Skin epidermis (tissue), 12 donors: ENCODE data around the gene THSD7A.
A peak's percentile ranks its signal among the peaks of the same experiment; 100 is the strongest.

Experiments used
- H3K27ac ChIP-seq, 21 experiments: fragments of 200-600 bp; sonication (generic) in 11 of 21; one replicate each; pipeline ENCODE4 v1.5.0; 2020; ENCODE audit warnings: mild to moderate bottlenecking in 3 of 21, inconsistent platforms in 2 of 21, moderate library complexity in 2 of 21
- H3K4me3 ChIP-seq, 7 experiments: fragments of 200-600 bp; sonication (generic) in 2 of 7; one replicate each; pipeline ENCODE4 v1.5.0; 2020; ENCODE audit warnings: inconsistent platforms in 2 of 7, mild to moderate bottlenecking in 2 of 7, moderate library complexity in 1 of 7

Gene THSD7A

DNA sequence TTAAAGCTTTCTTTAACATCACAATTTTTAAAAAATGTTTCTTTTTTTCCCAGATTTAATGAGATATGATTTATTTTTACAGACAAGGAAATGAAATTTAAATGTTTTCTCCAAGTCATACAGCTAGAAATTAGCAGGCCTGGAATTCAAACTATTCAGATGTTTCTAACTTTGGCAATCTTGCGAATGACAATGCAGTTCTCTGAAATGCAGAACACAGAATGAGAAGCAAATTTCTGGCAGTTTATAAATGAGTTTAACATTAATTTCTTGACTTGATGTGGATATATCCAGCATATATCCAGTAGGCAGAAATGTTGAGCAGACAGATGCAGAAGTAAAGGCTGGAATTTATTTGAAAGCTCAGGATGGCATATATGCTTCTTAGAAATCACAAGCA is 227.5 kb downstream of the THSD7A start:
- no peak overlapping the region for H3K27ac ChIP-seq
- H3K4me3 ChIP-seq, result no peak overlapping the region

GRCh38 chr7:11601761-11602160 is 230.2 kb downstream of the THSD7A start:
- Histone ChIP-seq H3K27ac (no peak overlapping the region), H3K4me3 (no peak overlapping the region)

DNA sequence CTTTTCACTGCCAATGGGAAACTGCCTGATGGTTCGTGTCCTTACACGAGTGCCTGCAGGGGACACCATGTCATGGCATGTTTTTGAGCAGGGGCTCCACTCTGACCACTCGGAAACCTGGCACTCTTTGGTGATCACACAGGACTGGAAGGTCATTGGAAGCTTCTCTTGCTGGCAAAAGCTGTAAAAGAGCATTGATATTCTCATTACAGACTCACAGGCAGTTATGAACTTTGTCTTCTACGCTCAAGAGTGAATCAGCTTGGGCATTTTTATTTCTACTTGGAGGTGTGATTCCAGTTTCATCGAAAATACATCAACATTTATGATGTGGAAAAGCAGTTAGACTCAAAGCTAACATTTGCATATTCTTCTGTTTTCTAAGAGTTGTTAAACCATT is 238.7 kb downstream of the THSD7A start:
- no peak overlapping the region for H3K4me3 ChIP-seq
- no peak overlapping the region for H3K27ac ChIP-seq

- Histone ChIP-seq H3K4me3 (no peak overlapping the region), H3K27ac (no peak overlapping the region)
Measured at GRCh38 chr7:11592699-11593098, 239.3 kb downstream of the THSD7A start.

- Histone ChIP-seq H3K27ac (no peak overlapping the region), H3K4me3 (no peak overlapping the region)
Measured at GRCh38 chr7:11591943-11592342, 240.1 kb downstream of the THSD7A start.

- H3K4me3 ChIP-seq, result no peak overlapping the region
- H3K27ac ChIP-seq, result no peak overlapping the region
Measured at GRCh38 chr7:11591055-11591633, 240.9 kb downstream of the THSD7A start.

DNA sequence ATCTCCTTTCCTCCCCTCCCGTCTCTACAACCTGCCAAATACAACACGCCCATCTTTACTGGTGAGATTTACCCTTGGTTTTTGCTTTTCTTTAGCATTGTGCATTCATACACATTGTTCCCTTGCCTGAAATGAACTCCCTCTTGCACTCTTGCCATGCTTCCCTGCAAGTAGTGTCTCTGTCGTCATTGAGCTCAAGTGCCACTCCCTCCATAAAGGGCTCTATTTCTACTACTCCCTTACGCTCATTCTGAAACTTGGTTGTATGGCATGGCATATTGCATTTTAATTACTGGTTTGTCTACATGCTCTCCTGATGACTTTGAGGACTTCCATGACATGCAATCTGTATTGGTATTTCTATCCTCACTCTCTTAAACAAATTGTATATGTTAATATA is 242.7 kb downstream of the THSD7A start:
- Histone ChIP-seq H3K4me3 (no peak overlapping the region), H3K27ac (no peak overlapping the region)

DNA sequence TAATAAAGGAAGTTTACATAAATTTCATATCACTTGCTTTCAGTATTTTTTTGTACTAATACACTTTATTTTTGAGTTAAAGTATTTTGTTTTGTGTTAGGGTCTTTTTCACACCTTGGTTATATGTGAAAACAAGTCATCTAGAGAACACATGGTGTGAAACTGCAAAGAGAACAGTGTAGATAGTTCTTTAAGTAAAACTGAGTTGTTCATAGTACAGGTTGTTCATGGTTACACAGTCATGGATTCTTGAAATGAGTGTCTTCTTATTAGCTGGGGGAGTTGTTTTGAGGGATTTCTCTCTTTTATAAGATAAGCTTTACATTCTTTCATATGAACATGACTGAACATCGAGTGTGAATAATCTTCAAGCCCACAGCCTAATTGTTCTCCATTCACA is 244.2 kb downstream of the THSD7A start:
- Histone ChIP-seq H3K27ac (no peak overlapping the region), H3K4me3 (no peak overlapping the region)

GRCh38 chr7:11587048-11587447 is 244.9 kb downstream of the THSD7A start:
- no peak overlapping the region for H3K27ac ChIP-seq
- no peak overlapping the region for H3K4me3 ChIP-seq

DNA sequence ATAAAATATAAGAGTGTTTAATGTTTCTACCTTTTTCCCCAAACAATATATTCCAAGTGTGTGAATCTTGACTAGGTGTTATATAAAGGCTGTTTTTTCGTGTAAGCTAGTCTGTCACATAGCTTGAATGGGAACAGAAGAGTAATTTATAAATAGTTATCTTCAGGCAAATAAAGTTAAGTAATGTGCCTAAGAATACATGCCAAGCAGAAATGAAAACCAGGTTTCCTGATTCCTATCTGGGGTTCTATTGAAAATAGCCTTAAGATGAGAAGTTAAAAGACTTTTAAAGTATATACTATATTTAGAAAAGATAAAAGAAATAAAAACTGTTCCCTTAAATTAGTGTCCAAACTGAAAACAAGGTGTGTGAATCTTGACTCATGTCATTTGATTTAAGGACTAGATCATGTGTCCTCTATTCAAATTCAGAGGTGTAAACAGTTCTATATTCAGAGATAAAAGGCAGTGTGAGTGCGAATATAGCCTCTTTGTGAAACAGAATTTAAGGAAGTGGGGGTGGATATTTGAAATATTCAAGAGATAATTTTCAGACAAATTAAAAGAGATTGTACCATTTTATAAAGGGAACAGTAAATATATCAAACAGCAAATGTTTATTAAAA is 247.5 kb downstream of the THSD7A start:
- Histone ChIP-seq H3K4me3 (no peak overlapping the region), H3K27ac (no peak overlapping the region)

DNA sequence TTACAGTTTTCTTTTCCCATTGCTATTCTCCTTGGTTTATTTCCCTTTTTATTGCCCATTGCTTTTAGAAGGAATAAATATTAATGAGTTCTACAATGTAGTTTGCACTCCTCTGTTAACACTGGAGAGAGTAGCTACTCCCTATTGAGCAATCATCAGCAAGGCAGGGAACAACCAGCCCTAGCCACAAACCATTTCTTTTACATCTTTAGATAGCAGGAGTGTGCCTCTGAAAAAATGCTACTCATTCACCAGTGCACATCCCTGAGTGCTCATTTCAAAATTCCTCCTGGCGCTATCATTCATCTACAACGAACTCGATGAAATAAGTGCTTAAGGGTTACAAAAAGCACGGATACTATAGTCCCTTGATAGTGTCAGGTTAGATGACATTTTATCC is 252.9 kb downstream of the THSD7A start:
- H3K27ac ChIP-seq, result no peak overlapping the region
- no peak overlapping the region for H3K4me3 ChIP-seq

DNA sequence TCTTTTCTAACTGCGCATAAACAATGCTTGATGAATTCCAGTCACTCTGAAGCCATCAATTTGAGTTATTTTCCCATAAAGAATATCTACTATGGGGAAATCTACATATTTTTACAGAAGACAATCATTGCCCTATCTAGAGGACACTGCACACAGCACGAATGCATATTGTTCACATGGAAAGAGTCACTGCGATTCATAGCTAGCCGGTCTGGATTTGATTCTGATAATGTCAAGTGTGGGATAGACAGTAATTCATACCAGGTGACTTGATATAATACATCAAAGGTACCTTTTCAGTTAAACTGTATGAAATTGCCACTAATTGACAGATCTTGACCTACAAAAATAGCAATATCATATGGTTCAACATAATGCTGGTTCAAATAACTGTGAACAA is 255.7 kb downstream of the THSD7A start:
- no peak overlapping the region for H3K4me3 ChIP-seq
- H3K27ac ChIP-seq, result no peak overlapping the region

- H3K27ac ChIP-seq, result no peak overlapping the region
- no peak overlapping the region for H3K4me3 ChIP-seq
Measured at GRCh38 chr7:11573128-11573750, 258.8 kb downstream of the THSD7A start.

DNA sequence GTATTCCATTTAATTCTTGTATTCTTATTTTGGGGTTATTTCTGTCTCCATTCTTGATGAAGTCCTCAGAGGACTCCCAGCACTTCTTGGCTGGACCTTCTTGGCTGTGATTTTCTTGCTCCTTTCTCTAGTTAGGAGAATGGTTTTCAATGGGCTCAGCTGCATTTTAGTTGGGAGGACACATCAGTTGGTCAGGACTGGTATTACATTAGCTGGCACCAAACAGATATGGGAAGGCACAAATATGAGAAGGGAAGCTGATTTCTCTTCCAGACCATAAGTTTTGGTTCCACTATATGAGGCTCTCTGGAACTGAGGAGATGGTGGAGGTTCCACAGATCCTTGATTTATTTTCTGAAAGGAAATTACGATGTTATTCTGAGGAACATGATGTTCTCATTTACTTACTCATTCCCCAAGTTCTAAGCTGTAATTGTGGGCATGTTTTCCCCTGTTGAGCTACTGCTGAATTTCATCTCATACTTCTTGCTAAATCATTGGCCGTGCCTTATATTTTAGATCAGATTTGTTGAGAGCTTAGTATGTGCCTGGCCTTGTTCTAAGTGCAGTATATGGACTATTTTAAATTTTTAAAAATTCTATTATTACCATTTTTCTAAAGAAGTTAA is 261.0 kb downstream of the THSD7A start:
- Histone ChIP-seq H3K27ac (no peak overlapping the region), H3K4me3 (no peak overlapping the region)

GRCh38 chr7:11570205-11570604 is 261.8 kb downstream of the THSD7A start:
- Histone ChIP-seq H3K27ac (no peak overlapping the region), H3K4me3 (no peak overlapping the region)

GRCh38 chr7:11567571-11567970 is 264.4 kb downstream of the THSD7A start:
- H3K27ac ChIP-seq, result no peak overlapping the region
- H3K4me3 ChIP-seq, result no peak overlapping the region

DNA sequence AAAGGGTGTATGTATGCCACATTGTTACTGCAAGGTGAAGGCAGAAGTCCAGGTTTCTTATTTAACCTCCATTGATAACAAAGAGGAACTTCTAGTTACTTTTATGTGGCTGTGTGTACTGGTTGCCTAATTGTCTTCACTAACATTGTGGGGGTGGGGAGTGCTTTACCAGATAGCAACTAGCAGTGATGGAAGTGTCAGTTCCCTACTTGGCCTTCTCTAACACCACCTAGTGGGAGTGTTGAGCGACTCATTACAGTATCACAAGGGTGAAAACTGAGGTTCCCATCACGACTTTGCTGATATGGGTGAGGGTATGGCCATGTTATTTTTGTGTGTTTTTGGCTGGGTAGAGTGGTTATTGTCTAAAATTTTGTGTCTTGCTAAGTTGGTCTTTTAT is 274.4 kb downstream of the THSD7A start:
- Histone ChIP-seq H3K4me3 (no peak overlapping the region), H3K27ac (no peak overlapping the region)

DNA sequence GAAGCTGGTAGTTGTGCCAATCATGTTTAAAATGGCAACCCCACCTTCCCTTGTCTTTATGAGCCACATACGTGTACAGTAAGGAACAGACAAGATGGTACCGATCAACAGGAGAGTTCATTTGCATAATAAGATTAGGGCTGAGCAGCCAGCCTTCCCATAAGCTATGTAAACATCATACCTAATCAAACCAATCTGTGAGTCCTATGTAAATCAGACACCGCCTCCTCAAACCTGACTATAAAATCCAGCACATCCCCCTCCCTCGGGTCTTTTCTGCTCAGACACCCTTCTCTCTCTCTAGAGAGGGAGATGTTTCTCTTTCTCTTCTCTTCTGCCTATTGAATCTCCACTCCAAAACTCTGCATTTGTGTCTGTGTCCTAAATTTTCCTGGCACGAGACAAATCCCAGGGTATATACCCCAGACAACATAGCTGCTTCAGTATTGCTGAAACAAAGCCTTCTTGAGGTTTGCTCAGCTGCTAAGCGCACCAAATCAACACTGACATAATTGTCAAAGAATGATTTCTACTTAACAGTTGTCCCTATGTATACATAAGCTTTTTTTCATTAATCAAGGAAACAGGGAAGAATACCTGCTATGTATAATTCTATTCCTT is 279.2 kb downstream of the THSD7A start:
- H3K4me3 ChIP-seq, result no peak overlapping the region

DNA sequence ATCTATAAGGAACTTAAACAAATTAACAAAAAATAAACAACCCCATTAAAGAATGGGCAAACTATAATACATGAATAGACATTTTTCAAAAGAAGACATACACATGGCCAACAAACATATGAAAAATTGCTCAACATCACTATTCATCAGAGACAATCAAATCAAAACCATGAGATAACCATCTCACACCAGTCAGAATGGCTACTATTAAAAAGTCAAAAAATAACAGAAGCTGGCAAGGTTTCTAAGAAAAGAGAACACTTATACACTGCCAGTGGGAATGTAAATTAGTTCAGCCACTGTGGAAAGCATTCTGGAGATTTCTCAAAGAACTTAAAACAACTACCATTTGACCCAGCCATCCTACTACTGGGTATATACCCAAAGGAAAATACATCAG is 280.5 kb downstream of the THSD7A start:
- no peak overlapping the region for H3K27ac ChIP-seq
- H3K4me3 ChIP-seq, result no peak overlapping the region

More for the DNA sequence above, 279.2 kb downstream of the THSD7A start:
- H3K27ac ChIP-seq, result no peak overlapping the region

GRCh38 chr7:11548532-11548931 is 283.5 kb downstream of the THSD7A start:
- Histone ChIP-seq H3K4me3 (no peak overlapping the region), H3K27ac (no peak overlapping the region)

GRCh38 chr7:11541330-11541729 is 290.7 kb downstream of the THSD7A start:
- Histone ChIP-seq H3K27ac (peak overlapping the region in 2 of 21 experiments; percentile 43 to 47), H3K4me3 (no peak overlapping the region)
